HCT116 (cell line): Measurements from ENCODE around the gene SLC23A1.

Source experiments
- JUND ChIP-seq: IDR thresholded peaks from 2 replicates; pipeline ENCODE4 v1.6.1; 2012
- POLR2A ChIP-seq: IDR thresholded peaks from 2 replicates; pipeline ENCODE4 v1.7.0; 2011; ENCODE audit warnings: borderline replicate concordance; ENCODE audit not compliant: insufficient read depth, insufficient read length; ENCODE audit errors: extremely low read depth
- RAD21 ChIP-seq: IDR thresholded peaks from 2 replicates; pipeline ENCODE4 v1.6.1; 2012; ENCODE audit warnings: low read depth, mild to moderate bottlenecking
- ZFX ChIP-seq: fragments of 450-650 bp; IDR thresholded peaks from 2 replicates; pipeline ENCODE4 v1.6.1; 2017
- TF ChIP-seq, protein P1 (sequence below): IDR thresholded peaks from 2 replicates; pipeline ENCODE4 v1.6.1; 2012
- TF ChIP-seq, protein P2 (sequence below), 3 experiments: fragments of 200-600 bp in 1 of 3; sonication (generic) in 1 of 3; IDR thresholded peaks in 2 of 3; conservative IDR thresholded peaks in 1 of 3; 2 replicates each; pipeline ENCODE4 v1.5.1; 2012 to 2017; ENCODE audit warnings: low read depth in 2 of 3, low read length in 2 of 3, antibody characterized with exemption in 1 of 3, borderline replicate concordance in 1 of 3, control low read depth in 1 of 3, mild to moderate bottlenecking in 1 of 3, mixed read lengths in 1 of 3, mixed run types in 1 of 3, moderate library complexity in 1 of 3; ENCODE audit not compliant: insufficient read depth in 1 of 3

DNA sequence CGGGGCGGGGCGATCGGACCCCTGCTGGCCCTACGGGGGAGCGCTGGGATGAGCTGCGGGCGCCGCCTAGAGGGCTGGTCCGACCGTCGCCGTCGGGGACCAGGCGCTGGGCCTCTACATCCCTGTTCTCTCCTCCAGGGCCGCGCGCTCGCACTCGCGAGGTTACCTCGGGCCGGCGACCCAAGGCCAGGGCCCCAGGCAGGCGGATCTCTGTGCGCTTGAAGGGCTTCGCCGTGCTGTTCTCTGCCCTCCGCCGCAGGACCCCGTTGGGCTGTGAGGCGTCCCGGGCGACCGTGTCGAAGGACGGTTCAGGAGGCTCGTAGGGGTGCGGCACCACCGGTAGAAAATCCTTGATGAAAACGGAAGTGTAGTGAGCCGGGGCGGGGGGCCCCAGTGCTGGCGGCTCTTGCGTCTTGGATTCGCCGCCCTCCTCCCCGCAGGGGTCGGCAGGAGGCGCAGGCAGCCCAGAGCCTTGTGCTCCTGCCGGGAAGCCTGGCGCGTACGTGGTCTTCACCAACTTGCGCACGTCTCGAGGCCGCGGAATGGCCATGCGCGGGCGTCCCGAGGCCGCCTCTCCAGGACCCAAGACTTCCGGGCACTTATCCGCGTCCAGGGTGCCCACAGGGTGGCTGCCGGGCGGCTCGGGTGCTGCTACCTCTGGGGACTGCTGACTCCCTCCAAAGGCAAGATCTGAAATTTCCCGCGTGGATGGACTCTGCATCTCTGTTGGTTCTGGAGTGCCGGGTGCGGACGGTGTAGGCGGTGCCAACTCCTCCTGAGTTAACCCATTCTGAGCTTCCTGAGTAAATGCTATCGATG lies 9.8 kb upstream of the SLC23A1 start:
- TF ChIP-seq, protein P1, sequence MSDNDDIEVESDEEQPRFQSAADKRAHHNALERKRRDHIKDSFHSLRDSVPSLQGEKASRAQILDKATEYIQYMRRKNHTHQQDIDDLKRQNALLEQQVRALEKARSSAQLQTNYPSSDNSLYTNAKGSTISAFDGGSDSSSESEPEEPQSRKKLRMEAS = no peak
- TF ChIP-seq POLR2A (peak; percentile 16), JUND (no peak), ZFX (peak; percentile 84), RAD21 (no peak)
- TF ChIP-seq, protein P2, sequence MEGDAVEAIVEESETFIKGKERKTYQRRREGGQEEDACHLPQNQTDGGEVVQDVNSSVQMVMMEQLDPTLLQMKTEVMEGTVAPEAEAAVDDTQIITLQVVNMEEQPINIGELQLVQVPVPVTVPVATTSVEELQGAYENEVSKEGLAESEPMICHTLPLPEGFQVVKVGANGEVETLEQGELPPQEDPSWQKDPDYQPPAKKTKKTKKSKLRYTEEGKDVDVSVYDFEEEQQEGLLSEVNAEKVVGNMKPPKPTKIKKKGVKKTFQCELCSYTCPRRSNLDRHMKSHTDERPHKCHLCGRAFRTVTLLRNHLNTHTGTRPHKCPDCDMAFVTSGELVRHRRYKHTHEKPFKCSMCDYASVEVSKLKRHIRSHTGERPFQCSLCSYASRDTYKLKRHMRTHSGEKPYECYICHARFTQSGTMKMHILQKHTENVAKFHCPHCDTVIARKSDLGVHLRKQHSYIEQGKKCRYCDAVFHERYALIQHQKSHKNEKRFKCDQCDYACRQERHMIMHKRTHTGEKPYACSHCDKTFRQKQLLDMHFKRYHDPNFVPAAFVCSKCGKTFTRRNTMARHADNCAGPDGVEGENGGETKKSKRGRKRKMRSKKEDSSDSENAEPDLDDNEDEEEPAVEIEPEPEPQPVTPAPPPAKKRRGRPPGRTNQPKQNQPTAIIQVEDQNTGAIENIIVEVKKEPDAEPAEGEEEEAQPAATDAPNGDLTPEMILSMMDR (IDR thresholded peaks at IDR 0.05 in 2 of 3, conservative IDR thresholded peaks at IDR 0.05 in 1 of 3; ENCODE audit: borderline replicate concordance in 1 of 3, insufficient read depth in 1 of 3, low read depth in 2 of 3, low read length in 2 of 3) = peak in 2 of 3 experiments; percentile 76 to 81; a peak in 4 of 6 replicates
